HEK293 (cell line): ENCODE data around the gene RNPEP.

Experiments
- CTCF ChIA-PET: fragments of 350-600 bp; formaldehyde crosslinking; extraction: SDS; loops from one replicate; lab custom pipeline; 2021; ENCODE audit warnings: antibody characterized with exemption; lab: Yijun Ruan, JAX
- POLR2A ChIA-PET: fragments of 300-600 bp; formaldehyde crosslinking; extraction: SDS; loops from one replicate; lab custom pipeline; 2020; ENCODE audit warnings: antibody characterized with exemption, inconsistent platforms; lab: Yijun Ruan, JAX
- H3K27ac ChIP-seq: fragments of 200-500 bp; sonication (Bioruptor generic); 2 replicates; pipeline ENCODE4 v1.5.1; 2014; ENCODE audit warnings: low read depth, low read length, control low read depth, inconsistent platforms; ENCODE audit errors: extremely low read depth
- H3K36me3 ChIP-seq, 2 experiments: fragments of 200-500 bp in 1 of 2; sonication (Bioruptor generic) in 1 of 2; 1 replicate in 1 of 2; 2 replicates in 1 of 2; pipeline ENCODE4 v1.5.1; 2014 to 2017; ENCODE audit warnings: inconsistent platforms in 2 of 2, low read length in 2 of 2; ENCODE audit not compliant: control insufficient read depth in 2 of 2, insufficient read depth in 1 of 2
- H3K4me1 ChIP-seq: fragments of 200-500 bp; sonication (Bioruptor generic); 2 replicates; pipeline ENCODE4 v1.5.1; 2014; ENCODE audit warnings: mild to moderate bottlenecking, low read length, inconsistent platforms; ENCODE audit not compliant: control insufficient read depth, insufficient read depth
- H3K4me3 ChIP-seq: 2 replicates; pipeline ENCODE4 v1.5.1; 2011; ENCODE audit warnings: low read depth, mild to moderate bottlenecking, control low read depth, low read length, moderate library complexity
- H3K9me3 ChIP-seq: fragments of 200-500 bp; sonication (Bioruptor generic); 2 replicates; pipeline ENCODE4 v1.5.1; 2014; ENCODE audit warnings: low read depth, low read length, inconsistent platforms; ENCODE audit not compliant: control insufficient read depth, insufficient read depth
- KLF16 ChIP-seq: fragments of 450-650 bp; formaldehyde crosslinking; IDR thresholded peaks from 2 replicates; pipeline ENCODE4 v1.5.1; 2017; ENCODE audit warnings: missing biosample characterization, missing genetic modification characterization
- MZF1 ChIP-seq: fragments of 450-650 bp; formaldehyde crosslinking; IDR thresholded peaks from 2 replicates; pipeline ENCODE4 v1.5.1; 2017; ENCODE audit warnings: missing biosample characterization, missing genetic modification characterization, borderline replicate concordance
- ZFHX2 ChIP-seq: fragments of 450-650 bp; formaldehyde crosslinking; conservative IDR thresholded peaks from 2 replicates; pipeline ENCODE4 v1.5.1; 2016; ENCODE audit warnings: missing biosample characterization, missing genetic modification characterization
- ZNF169 ChIP-seq: fragments of 450-650 bp; formaldehyde crosslinking; IDR thresholded peaks from 2 replicates; pipeline ENCODE4 v1.5.1; 2016; ENCODE audit warnings: missing biosample characterization, missing genetic modification characterization
- ZNF23 ChIP-seq: fragments of 450-650 bp; formaldehyde crosslinking; IDR thresholded peaks from 2 replicates; pipeline ENCODE4 v1.5.1; 2016; ENCODE audit warnings: missing biosample characterization, missing genetic modification characterization, borderline replicate concordance
- ZNF391 ChIP-seq: fragments of 450-650 bp; formaldehyde crosslinking; IDR thresholded peaks from 2 replicates; pipeline ENCODE4 v1.5.1; 2016; ENCODE audit warnings: low read depth, missing biosample characterization, missing genetic modification characterization, borderline replicate concordance
- ZNF426 ChIP-seq: fragments of 450-650 bp; formaldehyde crosslinking; IDR thresholded peaks from 2 replicates; pipeline ENCODE4 v1.5.1; 2017; ENCODE audit warnings: missing biosample characterization, missing genetic modification characterization, mild to moderate bottlenecking, inconsistent platforms, moderate library complexity
- ZNF473 ChIP-seq: fragments of 450-650 bp; formaldehyde crosslinking; IDR thresholded peaks from 2 replicates; pipeline ENCODE4 v1.5.1; 2017; ENCODE audit warnings: missing biosample characterization, missing genetic modification characterization
- ZNF549 ChIP-seq: fragments of 450-650 bp; IDR thresholded peaks from 2 replicates; pipeline ENCODE4 v1.5.1; 2018; ENCODE audit warnings: missing biosample characterization, missing genetic modification characterization, mild to moderate bottlenecking, inconsistent platforms, moderate library complexity
- ZNF560 ChIP-seq: fragments of 450-650 bp; formaldehyde crosslinking; IDR thresholded peaks from 2 replicates; pipeline ENCODE4 v1.5.1; 2017; ENCODE audit warnings: missing biosample characterization, missing genetic modification characterization, borderline replicate concordance
- ZXDB ChIP-seq: fragments of 450-650 bp; formaldehyde crosslinking; IDR thresholded peaks from 2 replicates; pipeline ENCODE4 v1.5.1; 2016; ENCODE audit warnings: missing biosample characterization, missing genetic modification characterization
- TF ChIP-seq, protein P1 (sequence below): fragments of 450-650 bp; formaldehyde crosslinking; IDR thresholded peaks from 2 replicates; pipeline ENCODE4 v1.5.1; 2016; ENCODE audit warnings: missing biosample characterization, missing genetic modification characterization
- TF ChIP-seq, protein P2 (sequence below): fragments of 450-650 bp; formaldehyde crosslinking; IDR thresholded peaks from 2 replicates; pipeline ENCODE4 v1.5.1; 2017; ENCODE audit warnings: missing biosample characterization, missing genetic modification characterization
- TF ChIP-seq, protein P3 (sequence below): fragments of 450-650 bp; formaldehyde crosslinking; IDR thresholded peaks from 2 replicates; pipeline ENCODE4 v1.5.1; 2016; ENCODE audit warnings: missing biosample characterization, missing genetic modification characterization, borderline replicate concordance

RNPEP gene

GRCh38 chr1:202029171-202029665 lies 46.8 kb downstream of the RNPEP start (continued):
- no peak for TF ChIP-seq ZFHX2 (tag by site-specific recombination)
- TF ChIP-seq ZNF23, result no peak
- TF ChIP-seq KLF16 (tag by site-specific recombination), result no peak
- no peak for TF ChIP-seq ZXDB (tag by site-specific recombination)
- TF ChIP-seq ZNF426 (tag by site-specific recombination), result no peak
- TF ChIP-seq, protein P1, sequence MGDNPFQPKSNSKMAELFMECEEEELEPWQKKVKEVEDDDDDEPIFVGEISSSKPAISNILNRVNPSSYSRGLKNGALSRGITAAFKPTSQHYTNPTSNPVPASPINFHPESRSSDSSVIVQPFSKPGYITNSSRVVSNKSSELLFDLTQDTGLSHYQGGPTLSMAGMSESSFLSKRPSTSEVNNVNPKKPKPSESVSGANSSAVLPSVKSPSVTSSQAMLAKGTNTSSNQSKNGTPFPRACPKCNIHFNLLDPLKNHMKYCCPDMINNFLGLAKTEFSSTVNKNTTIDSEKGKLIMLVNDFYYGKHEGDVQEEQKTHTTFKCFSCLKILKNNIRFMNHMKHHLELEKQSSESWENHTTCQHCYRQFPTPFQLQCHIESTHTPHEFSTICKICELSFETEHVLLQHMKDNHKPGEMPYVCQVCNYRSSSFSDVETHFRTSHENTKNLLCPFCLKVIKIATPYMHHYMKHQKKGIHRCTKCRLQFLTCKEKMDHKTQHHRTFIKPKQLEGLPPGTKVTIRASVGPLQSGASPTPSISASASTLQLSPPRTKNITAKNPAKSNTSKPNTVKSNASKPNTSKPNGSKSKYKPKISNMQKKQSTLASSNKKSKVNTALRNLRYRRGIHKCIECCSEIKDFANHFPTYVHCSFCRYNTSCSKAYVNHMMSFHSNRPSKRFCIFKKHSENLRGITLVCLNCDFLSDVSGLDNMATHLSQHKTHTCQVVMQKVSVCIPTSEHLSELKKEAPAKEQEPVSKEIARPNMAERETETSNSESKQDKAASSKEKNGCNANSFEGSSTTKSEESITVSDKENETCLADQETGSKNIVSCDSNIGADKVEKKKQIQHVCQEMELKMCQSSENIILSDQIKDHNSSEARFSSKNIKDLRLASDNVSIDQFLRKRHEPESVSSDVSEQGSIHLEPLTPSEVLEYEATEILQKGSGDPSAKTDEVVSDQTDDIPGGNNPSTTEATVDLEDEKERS (tag by site-specific recombination), result no peak
- no peak for TF ChIP-seq MZF1 (tag by site-specific recombination)
- no peak for TF ChIP-seq ZNF169

DNA sequence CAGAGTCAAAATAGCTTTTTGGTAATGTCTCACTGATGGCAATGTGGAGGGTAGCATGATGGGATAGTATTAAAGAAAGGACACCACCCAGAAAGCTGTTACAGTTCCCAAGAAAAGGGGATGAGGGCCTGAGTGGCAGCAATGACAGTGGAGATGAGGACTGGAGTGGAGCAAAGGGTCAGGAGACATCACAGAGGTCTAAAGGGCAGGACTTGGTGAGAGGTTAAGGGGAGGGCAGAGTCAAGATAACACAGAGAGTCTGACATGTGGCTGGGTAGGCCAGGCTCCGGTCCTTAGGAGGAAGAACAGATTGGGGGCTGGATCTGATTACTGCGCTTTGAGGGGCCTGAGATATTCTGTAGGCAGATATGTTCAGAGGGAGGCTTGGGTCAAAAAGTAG lies 47.3 kb downstream of the RNPEP start:
- Histone ChIP-seq H3K4me3 (no peak overlapping the region), H3K9me3 (no peaks in the 10 kb centered on the region), H3K27ac (no peak overlapping the region), H3K36me3 (no peaks in the 10 kb centered on the region), H3K4me1 (no peaks in the 10 kb centered on the region)
- TF ChIP-seq ZNF549 (tag by site-specific recombination) (no peak), ZNF560 (tag by site-specific recombination) (no peak), ZNF473 (no peak), ZNF391 (tag by site-specific recombination) (no peak), ZNF169 (0 out of 2 replicates have a peak, but pooled peaks have one; percentile 16)
- TF ChIP-seq, protein P2, sequence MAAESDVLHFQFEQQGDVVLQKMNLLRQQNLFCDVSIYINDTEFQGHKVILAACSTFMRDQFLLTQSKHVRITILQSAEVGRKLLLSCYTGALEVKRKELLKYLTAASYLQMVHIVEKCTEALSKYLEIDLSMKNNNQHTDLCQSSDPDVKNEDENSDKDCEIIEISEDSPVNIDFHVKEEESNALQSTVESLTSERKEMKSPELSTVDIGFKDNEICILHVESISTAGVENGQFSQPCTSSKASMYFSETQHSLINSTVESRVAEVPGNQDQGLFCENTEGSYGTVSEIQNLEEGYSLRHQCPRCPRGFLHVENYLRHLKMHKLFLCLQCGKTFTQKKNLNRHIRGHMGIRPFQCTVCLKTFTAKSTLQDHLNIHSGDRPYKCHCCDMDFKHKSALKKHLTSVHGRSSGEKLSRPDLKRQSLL, result no peak
- TF ChIP-seq, protein P3, sequence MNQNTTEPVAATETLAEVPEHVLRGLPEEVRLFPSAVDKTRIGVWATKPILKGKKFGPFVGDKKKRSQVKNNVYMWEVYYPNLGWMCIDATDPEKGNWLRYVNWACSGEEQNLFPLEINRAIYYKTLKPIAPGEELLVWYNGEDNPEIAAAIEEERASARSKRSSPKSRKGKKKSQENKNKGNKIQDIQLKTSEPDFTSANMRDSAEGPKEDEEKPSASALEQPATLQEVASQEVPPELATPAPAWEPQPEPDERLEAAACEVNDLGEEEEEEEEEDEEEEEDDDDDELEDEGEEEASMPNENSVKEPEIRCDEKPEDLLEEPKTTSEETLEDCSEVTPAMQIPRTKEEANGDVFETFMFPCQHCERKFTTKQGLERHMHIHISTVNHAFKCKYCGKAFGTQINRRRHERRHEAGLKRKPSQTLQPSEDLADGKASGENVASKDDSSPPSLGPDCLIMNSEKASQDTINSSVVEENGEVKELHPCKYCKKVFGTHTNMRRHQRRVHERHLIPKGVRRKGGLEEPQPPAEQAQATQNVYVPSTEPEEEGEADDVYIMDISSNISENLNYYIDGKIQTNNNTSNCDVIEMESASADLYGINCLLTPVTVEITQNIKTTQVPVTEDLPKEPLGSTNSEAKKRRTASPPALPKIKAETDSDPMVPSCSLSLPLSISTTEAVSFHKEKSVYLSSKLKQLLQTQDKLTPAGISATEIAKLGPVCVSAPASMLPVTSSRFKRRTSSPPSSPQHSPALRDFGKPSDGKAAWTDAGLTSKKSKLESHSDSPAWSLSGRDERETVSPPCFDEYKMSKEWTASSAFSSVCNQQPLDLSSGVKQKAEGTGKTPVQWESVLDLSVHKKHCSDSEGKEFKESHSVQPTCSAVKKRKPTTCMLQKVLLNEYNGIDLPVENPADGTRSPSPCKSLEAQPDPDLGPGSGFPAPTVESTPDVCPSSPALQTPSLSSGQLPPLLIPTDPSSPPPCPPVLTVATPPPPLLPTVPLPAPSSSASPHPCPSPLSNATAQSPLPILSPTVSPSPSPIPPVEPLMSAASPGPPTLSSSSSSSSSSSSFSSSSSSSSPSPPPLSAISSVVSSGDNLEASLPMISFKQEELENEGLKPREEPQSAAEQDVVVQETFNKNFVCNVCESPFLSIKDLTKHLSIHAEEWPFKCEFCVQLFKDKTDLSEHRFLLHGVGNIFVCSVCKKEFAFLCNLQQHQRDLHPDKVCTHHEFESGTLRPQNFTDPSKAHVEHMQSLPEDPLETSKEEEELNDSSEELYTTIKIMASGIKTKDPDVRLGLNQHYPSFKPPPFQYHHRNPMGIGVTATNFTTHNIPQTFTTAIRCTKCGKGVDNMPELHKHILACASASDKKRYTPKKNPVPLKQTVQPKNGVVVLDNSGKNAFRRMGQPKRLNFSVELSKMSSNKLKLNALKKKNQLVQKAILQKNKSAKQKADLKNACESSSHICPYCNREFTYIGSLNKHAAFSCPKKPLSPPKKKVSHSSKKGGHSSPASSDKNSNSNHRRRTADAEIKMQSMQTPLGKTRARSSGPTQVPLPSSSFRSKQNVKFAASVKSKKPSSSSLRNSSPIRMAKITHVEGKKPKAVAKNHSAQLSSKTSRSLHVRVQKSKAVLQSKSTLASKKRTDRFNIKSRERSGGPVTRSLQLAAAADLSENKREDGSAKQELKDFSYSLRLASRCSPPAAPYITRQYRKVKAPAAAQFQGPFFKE (tag by site-specific recombination), result no peak
- ChIA-PET POLR2A (interaction anchor here (1.3 kb wide), 1 partner anchor 10 kb away, joined by 3 read pairs; no protein-coding TSS in a partner anchor), CTCF (interaction anchor here (0.7 kb wide), 1 partner anchor 22 kb away, joined by 3 read pairs; no protein-coding TSS in a partner anchor)
